GM19328 (cell line): Measurements from ENCODE around the gene GGT6.

Source experiments
- ATAC-seq: cut with Tn5 transposase; IDR thresholded peaks from one replicate; pipeline ENCODE4 v1.9.1; 2021; ENCODE audit warnings: mild to moderate bottlenecking, moderate library complexity; ENCODE audit not compliant: unreplicated experiment

GGT6 gene

GRCh38 chr17:4529533-4530152, 30.7 kb downstream of the GGT6 start:
- no peak for ATAC-seq

- ATAC-seq, result no peak
These were observed 32.7 kb downstream of the GGT6 start for GRCh38 chr17:4527566-4528125.

GRCh38 chr17:4527134-4527533, 33.2 kb downstream of the GGT6 start:
- ATAC-seq, result no peak

GRCh38 chr17:4525691-4526397, 34.5 kb downstream of the GGT6 start:
- no peak for ATAC-seq

- no peak for ATAC-seq
These were observed 36.4 kb downstream of the GGT6 start for GRCh38 chr17:4523946-4524345.

- no peak for ATAC-seq
These were observed 37.7 kb downstream of the GGT6 start for GRCh38 chr17:4522661-4523060.

GRCh38 chr17:4520894-4521600, 39.3 kb downstream of the GGT6 start:
- ATAC-seq, result no peak

GRCh38 chr17:4520060-4520893, 40.1 kb downstream of the GGT6 start:
- ATAC-seq, result no peak

- no peak for ATAC-seq
These were observed 41.0 kb downstream of the GGT6 start for GRCh38 chr17:4519361-4519788.

- ATAC-seq, result no peak
These were observed 41.5 kb downstream of the GGT6 start for GRCh38 chr17:4518901-4519300.

GRCh38 chr17:4516735-4517134, 43.6 kb downstream of the GGT6 start:
- ATAC-seq, result no peak

GRCh38 chr17:4515501-4515900, 44.9 kb downstream of the GGT6 start:
- no peak for ATAC-seq

- ATAC-seq, result no peak
These were observed 45.6 kb downstream of the GGT6 start for GRCh38 chr17:4514779-4515178.

GRCh38 chr17:4514206-4514605, 46.2 kb downstream of the GGT6 start:
- no peak for ATAC-seq

GRCh38 chr17:4513113-4514032, 47.0 kb downstream of the GGT6 start:
- ATAC-seq, result no peak

- no peak for ATAC-seq
These were observed 47.9 kb downstream of the GGT6 start for GRCh38 chr17:4512156-4513112.

- no peak for ATAC-seq
These were observed 49.0 kb downstream of the GGT6 start for GRCh38 chr17:4511199-4511932.

- ATAC-seq, result no peak
These were observed 49.8 kb downstream of the GGT6 start for GRCh38 chr17:4510618-4510941.
